Fibroblast of lung (primary cell): ENCODE data around the gene HCN2. TPM values are rescaled to one million over a fixed set of nuclear protein-coding genes. Genes with fewer than 3 reads are reported as not detected.

Experiments
- DNase-seq, 2 donors: peaks; one replicate each; pipeline versions ENCODE4 v3.0.0 to v3.0.0-alpha.2; 2010; ENCODE audit warnings: low read depth in 2 of 2
- H2AFZ ChIP-seq: 2 replicates; pipeline ENCODE4 v1.5.1; 2012; ENCODE audit warnings: low read length, control low read depth, inconsistent platforms
- H3K27ac ChIP-seq: 2 replicates; pipeline ENCODE4 v1.5.1; 2011; ENCODE audit warnings: low read length, control low read depth; ENCODE audit not compliant: insufficient read depth
- H3K27me3 ChIP-seq: 2 replicates; pipeline ENCODE4 v1.5.1; 2011; ENCODE audit warnings: mild to moderate bottlenecking, low read length; ENCODE audit not compliant: control insufficient read depth, insufficient read depth
- H3K36me3 ChIP-seq: 2 replicates; pipeline ENCODE4 v1.5.1; 2011; ENCODE audit warnings: low read length; ENCODE audit not compliant: control insufficient read depth, insufficient read depth
- H3K4me1 ChIP-seq: 2 replicates; pipeline ENCODE4 v1.5.1; 2011; ENCODE audit warnings: low read length; ENCODE audit not compliant: control insufficient read depth, insufficient read depth; ENCODE audit errors: extremely low read depth
- H3K4me2 ChIP-seq: 2 replicates; pipeline ENCODE4 v1.5.1; 2011; ENCODE audit warnings: low read length, control low read depth; ENCODE audit not compliant: insufficient read depth; ENCODE audit errors: extremely low read depth
- H3K4me3 ChIP-seq, 4 experiments: fragments of 200-600 bp in 1 of 4; sonication (generic) in 1 of 4; replicated peaks in 1 of 4; 2 replicates each; pipeline ENCODE4 v1.5.1; 2011 to 2016; ENCODE audit warnings: low read length in 4 of 4, low read depth in 3 of 4, mild to moderate bottlenecking in 3 of 4, control low read depth in 2 of 4, inconsistent platforms in 1 of 4, mixed read lengths in 1 of 4; ENCODE audit not compliant: insufficient read depth in 1 of 4; ENCODE audit errors: control extremely low read depth in 1 of 4
- H3K79me2 ChIP-seq: 2 replicates; pipeline ENCODE4 v1.5.1; 2012; ENCODE audit warnings: mild to moderate bottlenecking, low read length, inconsistent platforms; ENCODE audit not compliant: control insufficient read depth, insufficient read depth
- H3K9ac ChIP-seq: 2 replicates; pipeline ENCODE4 v1.5.1; 2011; ENCODE audit warnings: mild to moderate bottlenecking, low read length, control low read depth; ENCODE audit not compliant: insufficient read depth
- H3K9me3 ChIP-seq: 2 replicates; pipeline ENCODE4 v1.5.1; 2012; ENCODE audit warnings: low read depth, low read length; ENCODE audit not compliant: control insufficient read depth, insufficient read depth
- H4K20me1 ChIP-seq: 2 replicates; pipeline ENCODE4 v1.5.1; 2011; ENCODE audit warnings: low read length; ENCODE audit not compliant: control insufficient read depth, insufficient read depth; ENCODE audit errors: extremely low read depth
- EZH2 ChIP-seq: IDR thresholded peaks from 2 replicates; pipeline ENCODE4 v1.5.1; 2012; ENCODE audit warnings: low read length, control low read depth, mild to moderate bottlenecking; ENCODE audit errors: missing control alignments
- polyA plus RNA-seq, 2 donors: library from polyadenylated mRNA; depleted of rRNA in 1 of 2; stranded (reverse) in 1 of 2; unstranded in 1 of 2; fragments of >200 nt; gene quantifications; 2 replicates each; pipeline ENCODE4 v1.2.1, GENCODE V29; 2011 to 2012; ENCODE audit warnings: missing spikeins in 1 of 2
- total RNA-seq: library from RNA; depleted of rRNA; stranded (reverse); fragments of >200 nt; gene quantifications from 2 replicates; pipeline ENCODE4 v1.2.1, GENCODE V29; 2014
- TF ChIP-seq, protein P1 (sequence below), 2 donors: IDR thresholded peaks in 1 of 2; conservative IDR thresholded peaks in 1 of 2; 1 replicate in 1 of 2; 2 replicates in 1 of 2; pipeline ENCODE4 v1.5.1; 2011 to 2012; ENCODE audit warnings: low read length in 2 of 2, control low read depth in 1 of 2, inconsistent platforms in 1 of 2, low read depth in 1 of 2, mild to moderate bottlenecking in 1 of 2

Gene HCN2
- total and polyA plus RNA-seq, 2 donors (not counting 1 experiment from before 2014, with no cell fraction given): 0.49 to 0.50 TPM

DNA sequence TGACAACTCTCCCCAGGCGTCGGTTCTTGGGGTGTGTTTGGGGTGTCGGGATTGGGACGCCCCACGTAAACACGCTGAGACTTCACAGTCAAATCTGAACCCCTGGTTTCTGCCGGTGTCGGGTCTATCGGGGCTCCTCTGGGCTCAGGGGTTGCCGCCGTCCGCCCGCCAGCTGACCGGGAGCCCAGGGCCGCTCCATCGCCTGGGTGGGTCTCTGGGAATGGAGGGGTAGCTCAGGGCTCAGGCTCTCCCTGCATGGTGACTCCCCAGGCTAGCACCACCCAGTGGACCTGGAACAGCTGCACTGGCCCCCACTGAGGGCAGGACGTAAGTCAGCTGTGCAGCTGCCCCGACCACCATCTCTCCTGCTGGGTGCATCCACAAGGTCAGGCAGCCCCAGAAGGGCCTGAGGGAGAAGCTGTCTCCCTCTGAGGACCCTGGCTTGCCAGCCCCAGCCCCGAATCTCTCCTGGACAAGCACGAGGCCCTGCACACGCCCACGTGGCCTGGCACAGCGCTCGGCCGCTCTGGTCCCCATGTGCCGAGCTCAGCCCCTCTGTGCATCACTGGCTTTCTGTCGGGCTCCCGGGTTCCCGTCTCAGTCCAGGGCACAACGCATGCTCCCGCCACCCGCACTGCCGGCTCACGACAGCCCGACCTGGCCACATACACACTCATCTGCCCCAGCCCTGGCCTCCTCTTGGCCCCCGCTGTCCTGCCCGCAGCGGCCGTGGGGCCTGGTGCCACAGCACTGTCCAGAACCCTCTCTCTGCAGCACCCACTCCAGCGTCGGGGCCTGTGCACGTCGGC is 67.3 kb downstream of the HCN2 start:
- Histone ChIP-seq H3K9ac (no peak overlapping the region), H3K4me1 (peaks cover 4% of the 10 kb centered on the region), H3K4me3 (no peak overlapping the region), H2AFZ (no peak overlapping the region), H3K27me3 (no peaks in the 10 kb centered on the region), H3K79me2 (peaks cover 97% of the 10 kb centered on the region), H3K4me2 (no peak overlapping the region), H3K36me3 (peaks cover 13% of the 10 kb centered on the region), H3K27ac (no peak overlapping the region), H3K9me3 (no peaks in the 10 kb centered on the region), H4K20me1 (peaks cover 3% of the 10 kb centered on the region)
- no peak for DNase-seq
- TF ChIP-seq, protein P1, sequence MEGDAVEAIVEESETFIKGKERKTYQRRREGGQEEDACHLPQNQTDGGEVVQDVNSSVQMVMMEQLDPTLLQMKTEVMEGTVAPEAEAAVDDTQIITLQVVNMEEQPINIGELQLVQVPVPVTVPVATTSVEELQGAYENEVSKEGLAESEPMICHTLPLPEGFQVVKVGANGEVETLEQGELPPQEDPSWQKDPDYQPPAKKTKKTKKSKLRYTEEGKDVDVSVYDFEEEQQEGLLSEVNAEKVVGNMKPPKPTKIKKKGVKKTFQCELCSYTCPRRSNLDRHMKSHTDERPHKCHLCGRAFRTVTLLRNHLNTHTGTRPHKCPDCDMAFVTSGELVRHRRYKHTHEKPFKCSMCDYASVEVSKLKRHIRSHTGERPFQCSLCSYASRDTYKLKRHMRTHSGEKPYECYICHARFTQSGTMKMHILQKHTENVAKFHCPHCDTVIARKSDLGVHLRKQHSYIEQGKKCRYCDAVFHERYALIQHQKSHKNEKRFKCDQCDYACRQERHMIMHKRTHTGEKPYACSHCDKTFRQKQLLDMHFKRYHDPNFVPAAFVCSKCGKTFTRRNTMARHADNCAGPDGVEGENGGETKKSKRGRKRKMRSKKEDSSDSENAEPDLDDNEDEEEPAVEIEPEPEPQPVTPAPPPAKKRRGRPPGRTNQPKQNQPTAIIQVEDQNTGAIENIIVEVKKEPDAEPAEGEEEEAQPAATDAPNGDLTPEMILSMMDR (conservative IDR thresholded peaks at IDR 0.05 in 1 of 2, IDR thresholded peaks at IDR 0.05 in 1 of 2; ENCODE audit: low read depth in 1 of 2, low read length in 2 of 2): no peak
- no peak for TF ChIP-seq EZH2

DNA sequence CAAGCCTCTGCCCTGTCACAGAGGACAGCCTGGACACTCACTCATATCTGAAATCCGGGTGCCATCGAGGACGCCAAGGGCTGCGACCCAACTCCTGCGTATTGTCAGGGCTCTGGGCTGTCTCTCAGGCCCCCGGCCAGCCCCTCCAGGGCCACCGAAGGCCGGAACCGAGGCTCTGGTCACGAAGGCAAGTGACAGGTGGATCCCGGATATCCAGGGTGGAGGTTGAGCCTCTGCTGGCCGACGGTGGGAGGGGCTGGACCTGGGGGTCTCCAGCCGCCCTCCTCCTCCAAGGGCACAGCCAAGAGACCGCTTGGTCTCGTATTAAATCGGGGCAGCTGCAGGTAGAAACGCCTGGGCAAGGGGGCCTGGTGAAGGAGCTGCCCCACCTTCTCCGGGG is 67.9 kb downstream of the HCN2 start:
- TF ChIP-seq, protein P1 (conservative IDR thresholded peaks at IDR 0.05 in 1 of 2, IDR thresholded peaks at IDR 0.05 in 1 of 2; ENCODE audit: low read depth in 1 of 2, low read length in 2 of 2): no peak
- TF ChIP-seq EZH2: no peak
- H3K4me1 ChIP-seq: peaks cover 4% of the 10 kb centered on the region
- no peak overlapping the region for H2AFZ ChIP-seq
- no peak for DNase-seq
- H3K27me3 ChIP-seq: no peaks in the 10 kb centered on the region
- peaks cover 98% of the 10 kb centered on the region for H3K79me2 ChIP-seq
- H3K27ac ChIP-seq: no peak overlapping the region
- no peak overlapping the region for H3K4me3 ChIP-seq
- H3K4me2 ChIP-seq: no peak overlapping the region
- H3K9ac ChIP-seq: no peak overlapping the region
- peaks cover 13% of the 10 kb centered on the region for H3K36me3 ChIP-seq
- H4K20me1 ChIP-seq: peaks cover 3% of the 10 kb centered on the region
- no peaks in the 10 kb centered on the region for H3K9me3 ChIP-seq

DNA sequence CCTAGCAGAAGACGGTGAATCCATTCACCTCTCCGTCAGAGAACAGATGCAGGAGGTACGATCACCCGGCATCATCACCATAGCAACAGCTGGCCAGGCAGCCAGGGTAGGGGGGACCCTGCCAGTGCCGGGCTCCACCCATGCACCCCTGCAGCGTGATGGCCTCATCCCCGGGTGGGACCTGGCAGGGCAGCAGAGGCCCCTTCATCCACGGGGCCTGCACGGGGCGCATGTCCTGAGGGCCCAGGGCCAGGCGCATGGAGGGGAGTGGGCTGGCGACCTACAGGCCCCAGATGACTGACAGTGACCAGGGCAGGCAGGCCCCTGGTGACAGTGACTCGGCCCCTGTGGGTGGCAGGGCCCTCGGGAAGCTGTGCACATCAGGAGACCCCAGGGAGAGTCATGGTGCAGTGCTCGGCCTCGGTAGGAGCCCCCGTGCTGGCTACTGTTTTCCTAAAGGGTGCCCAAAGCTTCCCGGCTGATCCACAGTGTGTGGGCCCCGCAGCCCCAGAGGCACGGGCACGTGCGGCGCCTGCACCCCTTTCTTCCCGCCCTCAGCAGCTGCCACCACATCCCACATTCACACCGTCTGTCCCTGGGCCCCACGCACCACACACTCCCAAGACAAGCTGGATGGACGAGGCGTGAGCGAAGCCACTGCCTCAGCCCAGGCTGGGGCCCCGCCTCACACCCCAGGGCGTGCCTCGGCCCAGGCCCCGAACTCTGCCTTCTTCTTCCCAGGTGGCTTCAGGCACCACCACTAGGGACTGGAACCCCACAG is 68.6 kb downstream of the HCN2 start:
- peaks cover 94% of the 10 kb centered on the region for H3K79me2 ChIP-seq
- no peak overlapping the region for H3K4me3 ChIP-seq
- H3K27me3 ChIP-seq: no peaks in the 10 kb centered on the region
- no peaks in the 10 kb centered on the region for H3K9me3 ChIP-seq
- no peak overlapping the region for H3K4me2 ChIP-seq
- H4K20me1 ChIP-seq: peaks cover 3% of the 10 kb centered on the region
- H3K27ac ChIP-seq: no peak overlapping the region
- H3K4me1 ChIP-seq: peaks cover 4% of the 10 kb centered on the region
- no peak for DNase-seq
- H3K9ac ChIP-seq: peak overlapping the region; percentile 1
- H3K36me3 ChIP-seq: peaks cover 13% of the 10 kb centered on the region
- no peak overlapping the region for H2AFZ ChIP-seq
- TF ChIP-seq, protein P1 (conservative IDR thresholded peaks at IDR 0.05 in 1 of 2, IDR thresholded peaks at IDR 0.05 in 1 of 2; ENCODE audit: low read depth in 1 of 2, low read length in 2 of 2): no peak
- no peak for TF ChIP-seq EZH2
